Coronary artery (tissue), 2 donors: ENCODE data around the gene CCDC86.

ENCODE experiments used
- DNase-seq: peaks from one replicate; pipeline ENCODE4 v3.0.0-alpha.2; 2017; ENCODE audit warnings: low spot score
- H3K27ac ChIP-seq, 2 donors: fragments of 200-600 bp; sonication (generic); one replicate each; pipeline ENCODE4 v1.5.1; 2016 to 2019
- H3K4me3 ChIP-seq: fragments of 200-600 bp; sonication (generic); 2 replicates; pipeline ENCODE4 v1.5.1; 2016; ENCODE audit warnings: mild to moderate bottlenecking, moderate library complexity
- CTCF ChIP-seq: fragments of 200-600 bp; sonication (generic); IDR thresholded peaks from one replicate; pipeline ENCODE4 v1.5.1; 2019; ENCODE audit warnings: antibody characterized with exemption

Gene CCDC86

GRCh38 chr11:60854140-60854846 lies 12.4 kb downstream of the CCDC86 start:
- no peak overlapping the region for H3K27ac ChIP-seq
- TF ChIP-seq CTCF: no peak
- DNase-seq: no peak
- no peak overlapping the region for H3K4me3 ChIP-seq

- H3K27ac ChIP-seq: no peak overlapping the region
Measured at GRCh38 chr11:60854847-60855725, 13.2 kb downstream of the CCDC86 start.

DNA sequence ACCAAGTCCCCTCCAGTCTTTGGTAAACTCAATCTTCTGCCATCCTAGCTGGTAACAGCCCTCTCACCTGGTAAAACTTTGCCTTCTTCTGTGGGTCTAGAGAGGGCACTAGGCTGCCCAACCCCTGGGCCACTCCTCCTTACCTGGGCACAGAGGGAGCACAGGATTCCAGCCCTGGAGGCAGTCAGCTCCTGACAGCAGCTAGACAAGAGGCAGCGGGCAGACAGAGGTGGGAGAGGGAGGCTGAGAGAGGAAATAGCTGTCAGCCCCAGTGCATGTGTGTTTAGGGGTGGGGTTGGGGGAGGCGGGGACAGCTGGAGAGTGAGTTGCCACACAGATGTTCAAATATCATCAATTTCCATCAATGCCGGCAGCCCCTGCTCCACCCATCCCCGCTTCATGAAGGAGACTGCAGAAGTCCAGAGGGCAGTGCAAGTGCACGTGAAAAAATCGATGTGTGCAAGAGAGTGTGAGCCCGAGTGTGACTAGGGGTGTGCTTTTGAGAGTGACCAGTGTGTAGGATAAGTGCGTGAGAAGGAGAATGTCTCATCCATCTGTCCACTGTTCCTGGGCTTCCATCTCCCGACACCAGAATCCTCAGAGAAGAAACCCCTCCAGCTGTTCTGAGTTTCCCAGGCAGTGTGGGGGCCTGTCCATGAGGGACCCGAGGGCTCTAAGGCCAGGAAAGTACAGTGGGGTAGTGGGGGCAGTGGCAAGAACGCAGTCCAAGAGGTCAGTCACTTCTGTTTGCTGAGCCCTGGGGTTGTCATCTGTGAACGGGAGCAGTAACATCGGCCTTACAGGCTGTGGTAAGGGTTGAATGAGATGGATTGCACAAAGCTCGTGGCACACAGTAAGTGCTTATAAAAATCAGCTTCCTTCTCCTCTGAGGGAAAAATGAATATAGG lies 14.1 kb downstream of the CCDC86 start, which contains the start of gene PTGDR2:
TSS of gene PTGDR2 (minus strand) at position 225 of the 908 bp plus-strand sequence. CDS start 2,228 bp downstream, outside the sequence.
- TF ChIP-seq CTCF: no peak
- DNase-seq: no peak
- no peak within 1 kb of the TSS for H3K4me3 ChIP-seq
- H3K27ac ChIP-seq: no peak within 1 kb of the TSS

More at GRCh38 chr11:60854847-60855725, 13.2 kb downstream of the CCDC86 start:
- no peak for TF ChIP-seq CTCF
- H3K4me3 ChIP-seq: no peak overlapping the region
- DNase-seq: no peak

DNA sequence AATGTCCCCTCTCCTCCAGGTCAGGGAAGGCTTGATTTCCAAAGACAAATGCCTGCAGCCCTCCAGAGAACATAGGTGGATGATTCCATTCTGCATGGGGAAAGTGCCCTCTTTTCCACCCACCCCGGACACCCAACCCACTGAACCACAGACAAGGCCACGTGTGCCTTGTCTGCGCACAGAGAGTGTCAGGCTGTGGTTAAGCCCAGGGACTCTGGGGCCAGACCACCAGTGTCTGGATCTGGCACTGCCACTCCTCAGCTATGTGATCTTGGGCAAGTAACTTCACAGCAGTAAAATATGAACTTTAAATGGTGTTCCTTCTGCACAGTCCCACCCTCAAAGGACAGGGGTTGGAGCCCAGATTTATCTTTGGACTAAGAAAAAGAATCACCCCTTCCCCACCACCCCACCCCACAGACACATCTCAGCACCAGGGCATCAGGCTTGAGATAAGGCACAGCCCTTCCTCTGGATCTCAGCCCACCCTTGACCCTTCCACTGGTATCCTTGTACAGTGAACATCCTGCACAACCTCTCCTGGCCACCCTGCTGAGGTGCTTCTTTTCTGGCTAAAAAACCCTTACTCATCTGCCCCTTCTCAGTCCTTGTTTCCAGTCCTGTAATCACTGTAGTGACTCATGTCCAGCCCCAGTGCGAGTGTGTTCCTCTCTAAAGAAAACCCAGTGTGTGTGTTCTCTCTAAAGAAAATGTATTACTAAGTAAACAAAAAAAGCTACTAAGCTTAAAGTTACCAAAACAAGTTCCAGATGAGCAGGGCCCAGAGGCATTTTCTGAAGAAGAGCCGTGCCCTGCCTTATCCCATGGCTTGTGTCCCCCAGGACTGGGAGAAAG lies 15.7 kb downstream of the CCDC86 start:
- H3K4me3 ChIP-seq: no peak overlapping the region
- TF ChIP-seq CTCF: no peak
- no peak for DNase-seq
- H3K27ac ChIP-seq: no peak overlapping the region

- TF ChIP-seq CTCF: no peak
- no peak for DNase-seq
- H3K4me3 ChIP-seq: no peak overlapping the region
- no peak overlapping the region for H3K27ac ChIP-seq
Measured at GRCh38 chr11:60858236-60858635, 16.3 kb downstream of the CCDC86 start.
